Neutrophil (primary cell): ENCODE data around the gene PML.
A peak's percentile ranks its signal among the peaks of the same experiment; 100 is the strongest.

Source experiments
- H3K27ac ChIP-seq: fragments of 200-600 bp; sonication (generic); 2 replicates; pipeline ENCODE4 v1.5.1; 2016; ENCODE audit warnings: mild to moderate bottlenecking, moderate library complexity
- H3K27me3 ChIP-seq: fragments of 200-600 bp; sonication (generic); 2 replicates; pipeline ENCODE4 v1.6.0; 2016; ENCODE audit warnings: mild to moderate bottlenecking
- H3K36me3 ChIP-seq: fragments of 200-600 bp; sonication (generic); 2 replicates; pipeline ENCODE4 v1.5.1; 2017
- H3K4me1 ChIP-seq, 2 experiments: fragments of 200-600 bp in 1 of 2; sonication (generic) in 1 of 2; 1 replicate in 1 of 2; 2 replicates in 1 of 2; pipeline versions ENCODE4 v1.5.1 to v1.6.1; 2013 to 2016; ENCODE audit warnings: low read depth in 1 of 2, low read length in 1 of 2, mild to moderate bottlenecking in 1 of 2, moderate library complexity in 1 of 2; ENCODE audit not compliant: control insufficient read depth in 1 of 2, insufficient read depth in 1 of 2
- H3K4me3 ChIP-seq, 2 experiments: fragments of 200-600 bp in 1 of 2; sonication (generic) in 1 of 2; 1 replicate in 1 of 2; 2 replicates in 1 of 2; pipeline ENCODE4 v1.5.1; 2013 to 2016; ENCODE audit warnings: low read depth in 1 of 2, low read length in 1 of 2, mild to moderate bottlenecking in 1 of 2, moderate library complexity in 1 of 2
- H3K9me3 ChIP-seq: fragments of 200-600 bp; sonication (generic); 2 replicates; pipeline ENCODE4 v1.5.1; 2016
- TF ChIP-seq, protein P1 (sequence below): fragments of 200-600 bp; sonication (generic); IDR thresholded peaks from 2 replicates; pipeline ENCODE4 v1.5.1; 2016; ENCODE audit warnings: antibody characterized with exemption

The PML gene

DNA sequence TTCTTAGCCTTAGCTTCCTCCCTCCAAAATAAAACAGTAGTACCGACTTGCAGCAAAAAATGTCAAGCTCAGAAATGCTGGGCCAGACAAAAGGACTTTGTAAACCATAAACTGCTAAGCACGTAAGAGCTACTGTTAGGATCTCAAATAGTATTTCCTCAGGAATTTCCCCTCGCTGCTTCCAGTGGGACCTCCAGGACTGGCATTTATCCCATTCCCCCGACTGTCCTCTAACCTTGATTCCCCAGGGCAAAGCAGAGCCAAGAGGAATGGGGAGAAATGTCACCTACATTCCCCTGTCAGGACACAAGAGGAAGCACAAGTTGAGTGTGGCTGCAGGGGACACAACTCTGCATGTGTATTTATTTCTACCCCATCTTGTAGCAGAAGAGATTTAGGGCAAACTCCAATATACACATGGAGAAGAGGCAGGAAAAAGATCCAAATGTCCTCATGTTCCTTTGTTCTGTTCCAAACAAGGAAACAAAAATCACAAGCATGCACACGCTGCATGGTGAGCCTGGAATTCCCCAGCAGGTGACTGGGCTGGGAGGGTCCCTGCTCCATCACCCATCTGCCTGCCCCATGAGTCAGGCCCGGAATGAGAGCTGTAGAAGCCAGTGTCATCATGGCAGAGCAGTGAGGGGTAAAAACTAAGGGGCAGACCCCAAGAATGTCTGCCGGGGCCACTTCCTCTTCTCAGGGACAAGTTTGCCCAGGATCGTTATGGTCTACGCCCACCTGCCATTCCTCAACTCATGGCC is 6.7 kb upstream of the PML start:
- Histone ChIP-seq H3K4me1 (peaks cover 29 to 36% of the 10 kb centered on the region in 2 experiments), H3K4me3 (no peak overlapping the region), H3K9me3 (no peaks in the 10 kb centered on the region), H3K36me3 (no peaks in the 10 kb centered on the region), H3K27ac (no peak overlapping the region), H3K27me3 (no peaks in the 10 kb centered on the region)
- TF ChIP-seq, protein P1, sequence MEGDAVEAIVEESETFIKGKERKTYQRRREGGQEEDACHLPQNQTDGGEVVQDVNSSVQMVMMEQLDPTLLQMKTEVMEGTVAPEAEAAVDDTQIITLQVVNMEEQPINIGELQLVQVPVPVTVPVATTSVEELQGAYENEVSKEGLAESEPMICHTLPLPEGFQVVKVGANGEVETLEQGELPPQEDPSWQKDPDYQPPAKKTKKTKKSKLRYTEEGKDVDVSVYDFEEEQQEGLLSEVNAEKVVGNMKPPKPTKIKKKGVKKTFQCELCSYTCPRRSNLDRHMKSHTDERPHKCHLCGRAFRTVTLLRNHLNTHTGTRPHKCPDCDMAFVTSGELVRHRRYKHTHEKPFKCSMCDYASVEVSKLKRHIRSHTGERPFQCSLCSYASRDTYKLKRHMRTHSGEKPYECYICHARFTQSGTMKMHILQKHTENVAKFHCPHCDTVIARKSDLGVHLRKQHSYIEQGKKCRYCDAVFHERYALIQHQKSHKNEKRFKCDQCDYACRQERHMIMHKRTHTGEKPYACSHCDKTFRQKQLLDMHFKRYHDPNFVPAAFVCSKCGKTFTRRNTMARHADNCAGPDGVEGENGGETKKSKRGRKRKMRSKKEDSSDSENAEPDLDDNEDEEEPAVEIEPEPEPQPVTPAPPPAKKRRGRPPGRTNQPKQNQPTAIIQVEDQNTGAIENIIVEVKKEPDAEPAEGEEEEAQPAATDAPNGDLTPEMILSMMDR: no peak

DNA sequence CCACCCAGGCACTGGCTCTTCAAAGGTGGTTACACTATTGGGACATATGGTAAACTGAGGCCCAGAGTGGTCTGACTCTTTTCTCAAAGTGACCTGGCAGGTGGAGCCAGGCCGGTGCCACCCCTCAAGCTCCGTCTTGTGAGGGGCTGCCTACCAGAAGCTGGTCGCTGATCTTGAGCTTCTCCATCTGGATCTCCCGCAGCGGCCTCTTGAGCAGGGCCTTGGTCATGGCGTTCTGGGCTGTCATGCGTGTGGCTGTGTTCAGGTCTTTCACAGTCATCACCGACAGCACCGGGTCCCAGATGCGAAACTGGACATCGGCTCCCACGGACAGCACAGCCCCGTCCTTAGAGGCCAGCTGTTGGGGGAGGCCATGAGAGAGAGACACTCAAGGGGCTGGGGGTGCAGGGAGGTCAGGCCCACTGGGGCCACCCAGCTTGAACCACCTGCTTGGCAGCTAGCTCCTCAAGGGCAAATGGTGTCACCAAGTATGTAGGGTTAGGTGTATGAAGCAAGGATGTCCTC is 6.0 kb upstream of the PML start:
- Histone ChIP-seq H3K27ac (no peak overlapping the region), H3K4me3 (no peak overlapping the region), H3K4me1 (peaks cover 31 to 36% of the 10 kb centered on the region in 2 experiments), H3K27me3 (no peaks in the 10 kb centered on the region), H3K9me3 (no peaks in the 10 kb centered on the region), H3K36me3 (no peaks in the 10 kb centered on the region)
- TF ChIP-seq, protein P1: no peak

DNA sequence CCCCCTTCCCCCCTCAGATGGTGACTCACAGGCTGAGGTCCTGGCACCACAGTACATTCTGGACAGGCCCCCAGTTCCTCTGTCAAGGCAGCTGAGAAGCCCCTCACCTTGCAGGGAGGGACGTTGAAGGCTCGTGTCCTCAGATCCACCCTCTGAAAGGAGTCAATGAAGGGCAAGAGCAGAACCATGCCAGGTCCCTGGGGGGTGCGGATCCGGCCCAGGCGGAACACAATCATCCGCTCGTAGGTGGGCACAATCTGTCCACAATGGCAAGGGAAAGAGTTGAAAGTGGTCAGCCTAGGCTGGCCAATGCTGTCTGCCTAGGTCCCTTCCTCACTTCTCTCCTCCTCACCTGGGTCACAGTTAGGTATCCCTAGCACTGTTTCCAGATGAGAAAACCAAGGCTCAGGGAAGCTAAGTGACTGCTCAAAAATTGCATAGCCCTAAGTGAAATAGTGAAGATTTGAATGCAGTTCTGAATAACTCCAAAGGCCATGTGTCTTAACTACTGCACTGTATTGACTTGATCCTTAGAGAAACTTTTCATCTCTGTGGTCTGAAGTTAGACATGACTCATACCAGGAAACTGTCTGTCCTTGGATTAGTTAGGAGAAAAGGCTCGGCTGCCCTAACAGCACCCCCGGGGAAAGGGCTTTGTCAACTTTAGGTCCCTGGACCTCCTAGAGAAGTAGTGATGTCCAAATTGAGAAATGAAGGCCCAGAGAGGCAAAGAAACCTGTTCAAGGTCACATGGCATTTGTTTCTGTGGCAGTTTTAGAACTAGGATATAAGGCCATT is 5.3 kb upstream of the PML start:
- H3K4me1 ChIP-seq: peaks cover 38 to 42% of the 10 kb centered on the region in 2 experiments
- H3K27ac ChIP-seq: no peak overlapping the region
- no peaks in the 10 kb centered on the region for H3K27me3 ChIP-seq
- no peaks in the 10 kb centered on the region for H3K36me3 ChIP-seq
- TF ChIP-seq, protein P1: no peak
- H3K9me3 ChIP-seq: no peaks in the 10 kb centered on the region
- no peak overlapping the region for H3K4me3 ChIP-seq

DNA sequence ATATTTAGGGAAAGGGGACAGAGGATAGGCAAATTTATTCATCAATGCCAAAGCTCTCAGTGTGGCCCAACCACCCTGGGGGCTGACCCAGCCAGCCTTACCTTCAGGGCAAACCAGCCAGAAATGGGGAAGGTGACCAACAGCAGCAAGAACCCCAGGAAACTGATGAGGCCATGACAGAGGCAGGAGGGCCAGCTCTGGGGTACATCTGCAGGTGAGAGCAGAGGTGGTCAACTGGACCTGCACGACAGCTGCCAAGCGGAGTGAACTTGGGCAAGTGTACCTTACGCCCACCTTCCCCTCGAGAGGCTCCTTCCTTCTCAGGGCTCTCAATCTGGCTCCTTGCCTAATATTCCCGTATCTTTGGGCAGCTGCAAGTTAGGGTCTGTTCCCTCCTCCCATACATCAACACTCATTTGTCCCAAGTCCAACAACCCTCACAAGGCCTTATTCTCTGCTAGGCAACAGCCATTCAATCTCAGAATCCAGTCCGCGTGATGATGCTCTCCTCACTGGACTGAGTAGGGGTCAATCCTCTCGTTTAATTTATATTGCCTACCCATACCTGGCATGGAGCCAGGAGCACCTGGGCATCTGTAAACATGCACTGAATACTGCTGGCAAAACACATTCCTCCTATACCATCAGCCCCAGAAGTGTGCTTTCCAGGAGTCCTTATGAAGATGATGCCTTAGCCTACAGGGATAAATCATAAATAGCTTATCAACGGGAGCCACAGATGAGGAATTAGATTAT is 4.1 kb upstream of the PML start:
- TF ChIP-seq, protein P1: no peak
- Histone ChIP-seq H3K4me1 (peaks cover 37% of the 10 kb centered on the region in 2 experiments), H3K27ac (no peak overlapping the region), H3K9me3 (no peaks in the 10 kb centered on the region), H3K4me3 (no peak overlapping the region), H3K36me3 (no peaks in the 10 kb centered on the region), H3K27me3 (no peaks in the 10 kb centered on the region)

DNA sequence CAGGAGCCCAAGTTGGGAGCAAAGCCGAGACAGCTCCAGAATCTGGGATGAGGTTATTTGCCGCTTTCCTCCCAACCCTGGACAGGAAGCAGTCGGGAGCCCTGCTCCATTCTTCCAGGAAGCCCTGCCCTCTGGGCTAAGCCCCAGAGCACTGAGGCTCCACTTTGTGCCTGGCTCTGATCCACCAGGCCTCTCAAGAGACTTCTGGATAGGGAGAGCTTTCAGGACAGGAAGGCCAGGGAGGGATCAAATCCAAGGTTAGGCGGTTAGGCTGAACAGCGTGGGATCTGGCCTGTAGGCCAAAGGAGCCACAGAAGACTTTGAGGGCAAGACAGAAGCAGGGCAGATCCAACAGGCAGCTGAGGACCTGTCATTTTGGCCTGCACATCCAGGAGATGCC is 3.3 kb upstream of the PML start:
- Histone ChIP-seq H3K27me3 (no peaks in the 10 kb centered on the region), H3K36me3 (no peaks in the 10 kb centered on the region), H3K4me3 (peak overlapping the region; percentile 80 to 97), H3K4me1 (peaks cover 45% of the 10 kb centered on the region in 2 experiments), H3K9me3 (no peaks in the 10 kb centered on the region), H3K27ac (peak overlapping the region; percentile 91)
- TF ChIP-seq, protein P1: no peak
